GM12872 (cell line): ENCODE measurements around the gene CDH12.

ENCODE experiments used
- CTCF ChIP-seq: IDR thresholded peaks from 3 replicates; pipeline ENCODE4 v1.5.1; 2011; ENCODE audit warnings: low read depth, mild to moderate bottlenecking, low read length, moderate library complexity; ENCODE audit not compliant: insufficient read depth

CDH12 gene

GRCh38 chr5:22757776-22758175 is 95.4 kb downstream of the CDH12 start:
- TF ChIP-seq CTCF: no peak

DNA sequence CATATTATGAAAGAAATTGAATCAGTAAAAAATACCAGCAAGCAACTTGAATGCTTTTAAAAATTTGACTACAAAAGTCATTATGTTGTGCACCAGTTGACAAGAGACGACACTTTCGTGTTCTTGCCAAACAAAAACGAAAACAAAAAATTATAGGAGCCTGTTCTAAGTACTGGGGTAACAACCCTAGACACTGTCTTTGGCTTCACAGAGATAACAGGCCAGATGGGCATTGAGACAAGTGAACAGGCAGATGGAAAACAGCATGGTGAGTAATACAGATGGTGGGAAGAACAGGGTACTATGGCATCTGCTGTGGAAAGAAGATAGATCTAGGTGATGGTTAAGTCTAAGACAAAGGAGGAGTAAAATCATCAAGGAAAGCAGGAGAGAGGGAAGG is 99.0 kb downstream of the CDH12 start:
- TF ChIP-seq CTCF: no peak

- TF ChIP-seq CTCF: no peak
Observed at GRCh38 chr5:22751536-22751935, 101.6 kb downstream of the CDH12 start.

- TF ChIP-seq CTCF: no peak
Observed at GRCh38 chr5:22736443-22737003, 116.6 kb downstream of the CDH12 start.

DNA sequence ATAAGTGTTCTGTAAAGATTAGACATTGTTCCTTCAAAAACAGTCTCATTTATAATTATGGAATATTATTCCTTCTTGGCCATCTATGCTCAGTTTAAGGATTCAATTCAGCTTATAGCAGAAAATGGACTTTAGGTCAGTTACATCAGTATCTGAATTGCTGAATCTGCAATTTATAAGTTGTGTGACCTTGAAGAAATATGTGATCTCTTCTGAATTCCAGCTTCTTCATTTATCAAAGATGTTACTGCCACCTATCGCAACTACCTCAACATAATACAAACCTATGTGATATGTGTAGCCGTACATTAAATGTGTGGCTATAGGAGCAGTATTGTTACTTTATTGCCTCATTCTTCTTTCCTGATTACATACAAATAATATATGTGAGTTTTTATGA is 118.2 kb downstream of the CDH12 start:
- no peak for TF ChIP-seq CTCF

- TF ChIP-seq CTCF: no peak
Observed at GRCh38 chr5:22728610-22729009, 124.5 kb downstream of the CDH12 start.

GRCh38 chr5:22722491-22722890 is 130.7 kb downstream of the CDH12 start:
- no peak for TF ChIP-seq CTCF
